ENCODE measurements around the gene GAL3ST2. TPM values are rescaled to one million over a fixed set of nuclear protein-coding genes. Genes with fewer than 3 reads are reported as not detected.

GAL3ST2 gene
- total RNA-seq, 6 experiments from 2014 or later, result 0.17 to 0.26 (median 0.23) TPM; not detected in 2

DNA sequence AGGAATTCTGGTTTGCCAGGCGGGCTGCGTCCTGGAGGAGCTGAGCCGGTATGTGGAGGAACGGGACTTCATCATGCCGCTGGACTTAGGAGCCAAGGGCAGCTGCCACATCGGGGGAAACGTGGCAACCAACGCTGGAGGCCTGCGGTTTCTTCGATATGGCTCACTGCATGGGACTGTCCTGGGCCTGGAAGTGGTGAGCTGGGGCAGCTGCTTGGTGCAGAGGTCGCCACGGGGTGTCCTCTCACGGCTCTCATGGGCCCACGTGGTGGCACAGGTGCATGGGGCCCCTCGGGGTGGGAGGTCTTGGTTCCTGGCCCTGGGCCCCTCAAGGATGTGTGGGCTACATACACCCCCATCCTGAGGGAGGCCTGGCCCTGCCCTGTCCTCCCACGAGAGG is 33.0 kb upstream of the GAL3ST2 start:
- no peak overlapping the region for H3K4me3 Mint-ChIP-seq
- H3K36me3 Mint-ChIP-seq (ENCODE audit: low read depth), result peaks cover 21% of the 10 kb centered on the region
- DNase-seq, result no peak
- peaks cover 5% of the 10 kb centered on the region; the same call in 1 of the 2 replicates for H3K9me3 Mint-ChIP-seq
- no peak overlapping the region for H3K27ac Mint-ChIP-seq
- TF ChIP-seq, protein P1, sequence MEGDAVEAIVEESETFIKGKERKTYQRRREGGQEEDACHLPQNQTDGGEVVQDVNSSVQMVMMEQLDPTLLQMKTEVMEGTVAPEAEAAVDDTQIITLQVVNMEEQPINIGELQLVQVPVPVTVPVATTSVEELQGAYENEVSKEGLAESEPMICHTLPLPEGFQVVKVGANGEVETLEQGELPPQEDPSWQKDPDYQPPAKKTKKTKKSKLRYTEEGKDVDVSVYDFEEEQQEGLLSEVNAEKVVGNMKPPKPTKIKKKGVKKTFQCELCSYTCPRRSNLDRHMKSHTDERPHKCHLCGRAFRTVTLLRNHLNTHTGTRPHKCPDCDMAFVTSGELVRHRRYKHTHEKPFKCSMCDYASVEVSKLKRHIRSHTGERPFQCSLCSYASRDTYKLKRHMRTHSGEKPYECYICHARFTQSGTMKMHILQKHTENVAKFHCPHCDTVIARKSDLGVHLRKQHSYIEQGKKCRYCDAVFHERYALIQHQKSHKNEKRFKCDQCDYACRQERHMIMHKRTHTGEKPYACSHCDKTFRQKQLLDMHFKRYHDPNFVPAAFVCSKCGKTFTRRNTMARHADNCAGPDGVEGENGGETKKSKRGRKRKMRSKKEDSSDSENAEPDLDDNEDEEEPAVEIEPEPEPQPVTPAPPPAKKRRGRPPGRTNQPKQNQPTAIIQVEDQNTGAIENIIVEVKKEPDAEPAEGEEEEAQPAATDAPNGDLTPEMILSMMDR (IDR thresholded peaks at IDR 0.05), result no peak
- no peaks in the 10 kb centered on the region; the same call in 1 of the 2 replicates for H3K27me3 Mint-ChIP-seq (ENCODE audit: insufficient read depth)
- peaks cover 20% of the 10 kb centered on the region for H3K4me1 Mint-ChIP-seq (ENCODE audit: low read depth)

DNA sequence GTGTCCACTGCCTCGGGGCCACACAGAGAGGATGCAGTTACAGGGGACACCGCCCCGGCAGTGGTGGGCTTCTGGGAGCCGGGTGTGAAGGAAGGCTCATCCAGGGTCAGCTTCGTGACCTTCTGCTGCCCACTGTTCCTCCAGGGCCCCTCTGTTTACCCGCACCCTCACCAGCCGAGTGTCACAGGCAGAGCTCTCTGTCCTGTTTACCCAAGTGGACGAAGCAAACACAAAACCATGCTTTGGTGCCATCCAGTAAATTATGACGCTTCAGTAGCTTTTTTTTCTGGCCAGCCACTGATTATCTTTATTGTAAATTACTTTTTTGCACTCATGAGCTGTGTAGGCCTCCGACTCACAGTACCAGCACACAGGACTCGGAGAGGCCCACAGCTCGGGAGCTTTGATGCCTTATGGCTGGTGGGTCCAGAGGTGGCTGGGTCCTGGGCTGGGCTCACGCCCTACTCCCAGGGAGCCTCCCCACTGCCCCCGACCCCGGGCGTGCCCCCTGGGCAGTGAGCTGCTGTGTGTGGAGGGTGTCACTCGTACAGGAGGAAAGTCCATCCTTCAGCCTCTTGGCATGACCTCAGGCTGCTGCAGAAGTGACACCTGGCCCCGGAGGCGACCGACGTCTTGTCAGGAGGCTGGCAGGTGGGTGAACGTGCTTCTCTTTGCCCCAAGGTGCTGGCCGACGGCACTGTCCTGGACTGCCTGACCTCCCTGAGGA is 32.4 kb upstream of the GAL3ST2 start:
- peaks cover 24% of the 10 kb centered on the region for H3K36me3 Mint-ChIP-seq (ENCODE audit: low read depth)
- TF ChIP-seq, protein P1 (IDR thresholded peaks at IDR 0.05), result no peak
- H3K27ac Mint-ChIP-seq, result no peak overlapping the region
- peaks cover 14% of the 10 kb centered on the region for H3K4me1 Mint-ChIP-seq (ENCODE audit: low read depth)
- H3K27me3 Mint-ChIP-seq (ENCODE audit: insufficient read depth), result no peaks in the 10 kb centered on the region; the same call in 1 of the 2 replicates
- DNase-seq, result no peak
- no peak overlapping the region for H3K4me3 Mint-ChIP-seq
- peaks cover 5% of the 10 kb centered on the region; the same call in 1 of the 2 replicates for H3K9me3 Mint-ChIP-seq

DNA sequence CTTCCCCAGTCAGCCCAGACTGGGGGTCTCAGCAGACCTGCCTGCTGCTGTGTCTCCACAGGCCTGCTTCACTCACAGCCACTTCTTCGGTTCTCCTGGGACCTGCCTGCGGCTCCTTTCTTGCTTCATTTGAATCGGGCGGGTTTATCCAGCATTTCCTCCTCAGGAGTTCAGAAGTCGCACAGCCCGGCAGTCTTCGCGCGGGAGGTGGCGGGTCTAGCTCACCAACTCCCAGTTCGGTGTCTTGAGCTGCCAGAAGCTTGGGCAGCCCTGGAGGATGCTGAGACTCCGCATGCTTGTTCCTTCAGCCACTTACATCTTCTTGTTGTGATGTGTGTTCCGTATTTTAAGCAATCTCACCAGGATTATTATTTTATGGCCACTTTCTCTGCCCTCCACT is 31.3 kb upstream of the GAL3ST2 start:
- H3K4me3 Mint-ChIP-seq, result no peak overlapping the region
- peaks cover 29% of the 10 kb centered on the region for H3K36me3 Mint-ChIP-seq (ENCODE audit: low read depth)

DNA sequence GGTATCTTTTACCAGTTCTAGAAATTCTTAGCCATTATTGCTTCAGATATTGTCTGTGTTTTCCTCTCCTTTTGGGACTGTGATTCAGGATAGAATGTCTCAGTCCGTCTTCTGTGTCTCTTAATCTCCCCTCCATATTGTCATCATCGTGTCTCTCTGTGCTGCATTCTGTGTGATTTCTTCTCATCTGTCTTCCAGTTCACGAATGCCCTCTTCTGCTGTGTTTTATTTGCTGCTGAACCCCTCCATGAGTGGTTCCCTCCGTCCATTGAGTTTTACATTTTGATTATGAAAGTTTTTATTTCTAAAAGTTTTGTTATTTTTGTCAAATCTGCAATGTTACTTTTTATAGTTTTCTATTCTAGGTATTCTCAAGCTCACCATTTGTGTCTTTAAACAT is 30.5 kb upstream of the GAL3ST2 start:
- H3K4me3 Mint-ChIP-seq, result no peak overlapping the region
- TF ChIP-seq, protein P1 (IDR thresholded peaks at IDR 0.05), result no peak
- peaks cover 3% of the 10 kb centered on the region for H3K4me1 Mint-ChIP-seq (ENCODE audit: low read depth)
- H3K27me3 Mint-ChIP-seq (ENCODE audit: insufficient read depth), result no peaks in the 10 kb centered on the region
- no peak overlapping the region for H3K27ac Mint-ChIP-seq
- peaks cover 5% of the 10 kb centered on the region; the same call in 1 of the 2 replicates for H3K9me3 Mint-ChIP-seq
- peaks cover 29% of the 10 kb centered on the region for H3K36me3 Mint-ChIP-seq (ENCODE audit: low read depth)
- DNase-seq, result no peak

More for the DNA sequence above, 31.3 kb upstream of the GAL3ST2 start:
- H3K9me3 Mint-ChIP-seq, result peaks cover 5% of the 10 kb centered on the region; the same call in 1 of the 2 replicates
- TF ChIP-seq, protein P1 (IDR thresholded peaks at IDR 0.05), result no peak
- no peak overlapping the region for H3K27ac Mint-ChIP-seq
- DNase-seq, result no peak
- peaks cover 5% of the 10 kb centered on the region for H3K4me1 Mint-ChIP-seq (ENCODE audit: low read depth)
- no peaks in the 10 kb centered on the region for H3K27me3 Mint-ChIP-seq (ENCODE audit: insufficient read depth)

DNA sequence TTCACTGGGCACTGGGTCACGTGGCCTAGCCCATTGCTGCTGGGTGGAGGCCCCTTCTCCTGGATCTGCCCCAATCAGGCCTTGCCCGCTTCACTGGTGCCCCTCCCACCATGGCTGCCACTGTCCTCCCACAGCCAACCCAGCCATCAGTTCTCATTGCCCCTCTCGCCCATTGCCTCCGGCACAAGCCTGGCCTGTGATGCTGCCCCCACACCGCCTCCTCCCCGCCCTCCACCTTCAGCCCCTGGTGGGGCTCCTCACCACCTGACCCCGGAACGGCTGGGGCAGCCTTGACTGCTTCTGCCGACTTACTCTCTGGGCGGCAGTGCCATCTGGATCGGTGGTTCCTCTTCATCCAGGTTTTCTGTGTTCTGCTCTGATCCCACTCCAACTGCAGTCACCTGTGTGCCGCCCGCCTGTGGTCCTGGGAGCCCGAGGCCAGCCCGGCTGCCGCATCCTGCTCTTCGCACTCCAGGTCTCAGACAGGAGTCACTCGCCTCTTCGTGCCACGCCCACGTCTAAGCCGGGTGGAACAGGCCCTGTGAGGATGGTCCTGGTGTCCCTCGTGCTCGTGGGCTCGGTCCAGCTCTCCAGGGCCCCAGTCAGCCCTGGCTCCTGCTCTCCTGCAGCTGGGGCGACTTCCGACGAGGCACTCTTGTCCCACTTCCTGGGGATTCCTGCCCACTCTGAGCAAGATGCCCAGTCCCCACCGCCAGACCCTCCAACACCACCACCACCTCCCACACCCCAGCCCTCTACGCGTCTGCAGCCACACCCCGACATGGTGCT is 28.0 kb upstream of the GAL3ST2 start:
- H3K4me3 Mint-ChIP-seq, result no peak overlapping the region
- TF ChIP-seq, protein P1 (IDR thresholded peaks at IDR 0.05), result no peak
- H3K27me3 Mint-ChIP-seq (ENCODE audit: insufficient read depth), result no peaks in the 10 kb centered on the region; the same call in 1 of the 2 replicates
- H3K4me1 Mint-ChIP-seq (ENCODE audit: low read depth), result no peaks in the 10 kb centered on the region
- no peak overlapping the region for H3K27ac Mint-ChIP-seq
- no peak for DNase-seq
- peaks cover 5% of the 10 kb centered on the region; the same call in 1 of the 2 replicates for H3K9me3 Mint-ChIP-seq
- peaks cover 29% of the 10 kb centered on the region for H3K36me3 Mint-ChIP-seq (ENCODE audit: low read depth)

All from HFFc6 (cell line).